NCI-H2081 treated with DMSO at 0.1 percent for 48 hours (cell line): Measurements from ENCODE around the gene EFHD2.
"Not testable (repeated sequence)": the region's sequence is repeated elsewhere in the genome, so short reads cannot be mapped to it uniquely, and the experiment has no call there.

Source experiments
- DNase-seq: peaks from one replicate; lab custom pipeline; 2025; lab: John Stamatoyannopoulos, UW

Gene EFHD2

GRCh38 chr1:15430787-15431570 is 21.3 kb downstream of the EFHD2 start:
- no peak for DNase-seq

GRCh38 chr1:15431571-15431948 is 21.9 kb downstream of the EFHD2 start:
- DNase-seq, result no peak

GRCh38 chr1:15432324-15432723 is 22.6 kb downstream of the EFHD2 start:
- DNase-seq, result no peak

GRCh38 chr1:15433471-15433870 is 23.8 kb downstream of the EFHD2 start:
- DNase-seq, result no peak

- DNase-seq, result not testable (repeated sequence)
These were observed 25.1 kb downstream of the EFHD2 start for GRCh38 chr1:15434739-15435138.

GRCh38 chr1:15435239-15436077 is 25.8 kb downstream of the EFHD2 start:
- DNase-seq, result no peak

- DNase-seq, result no peak
These were observed 27.3 kb downstream of the EFHD2 start for GRCh38 chr1:15436881-15437442.

- no peak for DNase-seq
These were observed 29.6 kb downstream of the EFHD2 start for GRCh38 chr1:15439325-15439724.

- no peak for DNase-seq
These were observed 30.7 kb downstream of the EFHD2 start for GRCh38 chr1:15440357-15440756.

- DNase-seq, result no peak
These were observed 31.6 kb downstream of the EFHD2 start for GRCh38 chr1:15441247-15441646.

- DNase-seq, result no peak
These were observed 32.4 kb downstream of the EFHD2 start for GRCh38 chr1:15442119-15442518.

GRCh38 chr1:15442759-15443158 is 33.1 kb downstream of the EFHD2 start:
- no peak for DNase-seq

- DNase-seq, result no peak
These were observed 33.6 kb downstream of the EFHD2 start for GRCh38 chr1:15443281-15443680.

- DNase-seq, result no peak
These were observed 35.0 kb downstream of the EFHD2 start for GRCh38 chr1:15444468-15445389.

- no peak for DNase-seq
These were observed 35.9 kb downstream of the EFHD2 start for GRCh38 chr1:15445390-15446122.

GRCh38 chr1:15446212-15446611 is 36.5 kb downstream of the EFHD2 start:
- no peak for DNase-seq

- no peak for DNase-seq
These were observed 39.3 kb downstream of the EFHD2 start for GRCh38 chr1:15448877-15449462.

GRCh38 chr1:15449567-15449966 is 39.9 kb downstream of the EFHD2 start:
- DNase-seq, result no peak

- DNase-seq, result no peak
These were observed 41.5 kb downstream of the EFHD2 start for GRCh38 chr1:15451014-15451722.

GRCh38 chr1:15452216-15452615 is 42.5 kb downstream of the EFHD2 start:
- no peak for DNase-seq
